Peyer's patch (tissue), 4 donors: Measurements from ENCODE around the gene POP4. TPM values are rescaled to one million over a fixed set of nuclear protein-coding genes. Genes with fewer than 3 reads are reported as not detected.

Experiments used
- DNase-seq, 3 donors: peaks; one replicate each; pipeline ENCODE4 v3.0.0-alpha.2; 2017 to 2019
- H3K27ac ChIP-seq, 4 donors: fragments of 200-600 bp; sonication (generic); one replicate each; pipeline ENCODE4 v1.5.1; 2016 to 2019
- H3K27me3 ChIP-seq, 2 donors: fragments of 200-600 bp; sonication (generic); one replicate each; pipeline ENCODE4 v1.5.1; 2019
- H3K36me3 ChIP-seq, 3 donors: fragments of 200-600 bp; sonication (generic); one replicate each; pipeline ENCODE4 v1.5.1; 2016 to 2019
- H3K4me1 ChIP-seq, 4 donors: fragments of 200-600 bp; sonication (generic); one replicate each; pipeline ENCODE4 v1.5.1; 2016 to 2019
- H3K4me3 ChIP-seq, 4 donors: fragments of 200-600 bp; sonication (generic); 1 replicate in 3 of 4; 2 replicates in 1 of 4; pipeline ENCODE4 v1.5.1; 2016 to 2019; ENCODE audit warnings: mild to moderate bottlenecking in 1 of 4
- H3K9me3 ChIP-seq, 4 donors: fragments of 200-600 bp; sonication (generic); one replicate each; pipeline ENCODE4 v1.5.1; 2016 to 2019; ENCODE audit warnings: mild to moderate bottlenecking in 1 of 4
- POLR2A ChIP-seq, 2 donors: fragments of 450-650 bp; IDR thresholded peaks; one replicate each; pipeline ENCODE4 v1.5.1; 2017; ENCODE audit warnings: antibody characterized with exemption in 2 of 2, mild to moderate bottlenecking in 2 of 2, moderate library complexity in 2 of 2
- total RNA-seq, 4 donors: library from RNA; depleted of rRNA; stranded (reverse); fragments of >200 nt; gene quantifications; one replicate each; pipeline ENCODE4 v1.1.0, GENCODE V29; 2016
- TF ChIP-seq, protein P1 (sequence below), 6 experiments: fragments of 450-650 bp in 4 of 6; fragments of 200-600 bp in 2 of 6; sonication (generic) in 1 of 6; IDR thresholded peaks; one replicate each; pipeline ENCODE4 v1.5.1; 2017 to 2019; ENCODE audit warnings: antibody characterized with exemption in 6 of 6, mild to moderate bottlenecking in 3 of 6, moderate library complexity in 1 of 6

Gene POP4
- total RNA-seq, 4 donors from 2014 or later: 43.7 to 50.9 (median 49.1) TPM

DNA sequence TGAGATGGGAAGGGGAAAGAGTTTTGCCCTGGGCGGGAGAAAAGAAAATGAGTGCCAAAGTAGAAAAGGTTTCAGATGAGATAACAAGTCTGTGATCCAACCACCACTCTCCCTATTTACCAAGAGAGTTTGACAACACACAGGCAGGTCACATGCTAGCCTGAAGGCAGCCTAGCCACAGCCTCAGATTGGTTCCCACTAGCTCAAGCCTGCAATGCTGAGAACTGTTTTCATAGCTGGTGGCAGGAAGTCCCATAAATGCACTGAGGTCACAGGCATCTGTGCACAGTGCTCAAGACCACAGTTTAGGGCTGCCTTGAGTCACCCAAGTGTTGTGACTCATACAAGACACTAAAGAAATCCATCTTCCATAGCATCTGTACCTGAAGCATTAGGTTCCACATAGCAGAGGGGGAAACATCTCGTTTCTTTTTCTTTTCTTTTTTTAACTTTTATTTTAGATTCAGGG lies 18.5 kb upstream of the POP4 start:
- peak overlapping the region in 2 of 4 donors; percentile 18 to 67 for H3K27ac ChIP-seq
- peak in 2 of 3 donors; percentile 22 to 77 for DNase-seq
- no peaks in the 10 kb centered on the region for H3K36me3 ChIP-seq
- TF ChIP-seq, protein P1, sequence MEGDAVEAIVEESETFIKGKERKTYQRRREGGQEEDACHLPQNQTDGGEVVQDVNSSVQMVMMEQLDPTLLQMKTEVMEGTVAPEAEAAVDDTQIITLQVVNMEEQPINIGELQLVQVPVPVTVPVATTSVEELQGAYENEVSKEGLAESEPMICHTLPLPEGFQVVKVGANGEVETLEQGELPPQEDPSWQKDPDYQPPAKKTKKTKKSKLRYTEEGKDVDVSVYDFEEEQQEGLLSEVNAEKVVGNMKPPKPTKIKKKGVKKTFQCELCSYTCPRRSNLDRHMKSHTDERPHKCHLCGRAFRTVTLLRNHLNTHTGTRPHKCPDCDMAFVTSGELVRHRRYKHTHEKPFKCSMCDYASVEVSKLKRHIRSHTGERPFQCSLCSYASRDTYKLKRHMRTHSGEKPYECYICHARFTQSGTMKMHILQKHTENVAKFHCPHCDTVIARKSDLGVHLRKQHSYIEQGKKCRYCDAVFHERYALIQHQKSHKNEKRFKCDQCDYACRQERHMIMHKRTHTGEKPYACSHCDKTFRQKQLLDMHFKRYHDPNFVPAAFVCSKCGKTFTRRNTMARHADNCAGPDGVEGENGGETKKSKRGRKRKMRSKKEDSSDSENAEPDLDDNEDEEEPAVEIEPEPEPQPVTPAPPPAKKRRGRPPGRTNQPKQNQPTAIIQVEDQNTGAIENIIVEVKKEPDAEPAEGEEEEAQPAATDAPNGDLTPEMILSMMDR (IDR thresholded peaks at IDR 0.05): no peak
- TF ChIP-seq POLR2A (IDR thresholded peaks at IDR 0.05): no peak
- no peaks in the 10 kb centered on the region for H3K4me1 ChIP-seq
- no peak overlapping the region for H3K4me3 ChIP-seq
- no peaks in the 10 kb centered on the region for H3K9me3 ChIP-seq
- H3K27me3 ChIP-seq: no peaks in the 10 kb centered on the region

DNA sequence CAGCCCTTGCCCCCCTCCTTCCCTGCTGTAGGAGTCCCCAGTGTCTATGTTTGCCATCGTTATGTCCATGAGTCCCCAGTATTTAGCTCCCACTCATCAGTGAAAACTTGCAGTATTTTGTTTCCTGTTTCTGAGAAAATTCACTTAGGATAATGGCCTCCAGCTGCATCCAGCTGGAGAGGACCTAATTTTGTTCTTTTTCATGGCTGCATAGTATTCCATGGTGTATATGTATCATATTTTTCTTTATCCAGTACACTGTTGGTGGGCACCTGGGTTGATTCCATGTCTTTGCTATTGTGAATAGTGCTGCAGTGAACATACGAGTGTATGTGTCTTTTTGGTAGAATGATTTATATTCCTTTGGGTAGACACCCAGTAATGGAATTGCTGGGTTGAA lies 18.0 kb upstream of the POP4 start:
- Histone ChIP-seq H3K36me3 (no peaks in the 10 kb centered on the region), H3K27ac (peak overlapping the region in 1 of 4 donors; percentile 39)
- no peak for DNase-seq

DNA sequence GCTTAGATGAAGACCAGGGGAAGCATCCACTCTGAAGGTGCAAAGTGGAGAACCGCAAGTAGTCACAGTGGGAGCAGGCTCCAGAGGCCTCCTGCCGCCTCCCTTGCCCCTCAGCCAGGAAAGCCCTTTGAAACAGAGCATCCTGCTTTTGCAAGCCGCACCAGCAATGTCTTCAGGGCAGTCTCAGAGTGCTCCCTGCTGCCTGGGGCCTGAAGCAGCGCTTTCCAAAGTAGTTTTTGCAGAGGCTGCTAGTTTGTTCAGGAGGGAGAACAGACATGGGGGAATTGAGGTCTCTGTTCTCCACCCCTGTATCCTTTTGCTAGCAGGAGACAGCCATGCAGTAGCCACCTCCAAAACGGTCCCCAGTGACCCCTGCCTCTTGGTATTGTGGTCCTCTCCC lies 15.8 kb upstream of the POP4 start:
- no peak overlapping the region for H3K27ac ChIP-seq
- H3K36me3 ChIP-seq: no peaks in the 10 kb centered on the region
- TF ChIP-seq, protein P1 (IDR thresholded peaks at IDR 0.05): no peak
- no peak for TF ChIP-seq POLR2A (IDR thresholded peaks at IDR 0.05)
- no peaks in the 10 kb centered on the region for H3K27me3 ChIP-seq
- H3K4me3 ChIP-seq: no peak overlapping the region
- no peaks in the 10 kb centered on the region for H3K4me1 ChIP-seq
- no peak for DNase-seq
- no peaks in the 10 kb centered on the region for H3K9me3 ChIP-seq

More for the DNA sequence above, 18.0 kb upstream of the POP4 start:
- no peaks in the 10 kb centered on the region for H3K27me3 ChIP-seq
- no peaks in the 10 kb centered on the region for H3K4me1 ChIP-seq
- H3K9me3 ChIP-seq: no peaks in the 10 kb centered on the region
- no peak overlapping the region for H3K4me3 ChIP-seq
- TF ChIP-seq, protein P1 (IDR thresholded peaks at IDR 0.05): no peak
- no peak for TF ChIP-seq POLR2A (IDR thresholded peaks at IDR 0.05)

DNA sequence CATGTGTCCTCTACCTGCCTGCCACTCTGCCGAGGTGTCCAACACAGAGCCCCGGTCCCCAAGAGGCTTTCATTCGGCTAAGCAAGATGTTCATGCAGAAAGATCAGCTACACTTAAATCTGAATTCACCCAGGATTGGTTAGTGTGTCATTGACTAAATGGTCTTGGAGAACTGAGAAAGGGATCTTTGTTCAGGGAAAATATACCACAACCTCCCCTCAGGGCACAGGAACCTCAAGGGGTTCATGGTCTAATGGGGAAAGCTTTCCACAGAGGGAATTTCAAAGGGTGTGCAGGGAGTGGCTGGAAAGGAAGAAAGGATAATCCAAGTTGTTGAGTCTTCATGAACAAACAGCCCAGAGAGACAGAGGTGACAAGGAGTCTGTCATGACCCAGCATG lies 14.4 kb upstream of the POP4 start:
- no peak for TF ChIP-seq POLR2A (IDR thresholded peaks at IDR 0.05)
- TF ChIP-seq, protein P1 (IDR thresholded peaks at IDR 0.05): no peak
- no peaks in the 10 kb centered on the region for H3K27me3 ChIP-seq
- H3K36me3 ChIP-seq: no peaks in the 10 kb centered on the region
- no peak for DNase-seq
- no peaks in the 10 kb centered on the region for H3K9me3 ChIP-seq
- H3K4me1 ChIP-seq: no peaks in the 10 kb centered on the region
- H3K4me3 ChIP-seq: no peak overlapping the region
- no peak overlapping the region for H3K27ac ChIP-seq

DNA sequence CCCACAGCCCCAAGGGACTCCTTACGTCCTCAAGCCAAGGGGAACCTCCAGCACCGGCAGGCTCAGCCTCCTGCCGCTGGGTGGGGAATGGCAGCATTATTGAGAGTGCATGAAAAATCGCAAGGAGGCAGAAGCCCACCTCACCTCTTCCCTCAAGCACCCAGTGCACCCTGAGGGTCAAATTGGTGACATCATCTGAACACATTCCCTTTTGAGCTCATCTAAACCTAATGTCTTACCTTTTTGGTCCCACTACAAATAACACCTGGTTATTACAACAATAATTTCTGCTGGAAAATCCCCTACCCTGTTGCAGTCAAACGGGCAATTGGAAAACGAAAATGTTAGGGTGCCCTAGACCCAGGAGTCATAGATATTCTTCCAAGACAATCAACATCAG lies 12.2 kb upstream of the POP4 start:
- no peak for DNase-seq
- no peaks in the 10 kb centered on the region for H3K27me3 ChIP-seq
- no peaks in the 10 kb centered on the region for H3K4me1 ChIP-seq
- H3K36me3 ChIP-seq: no peaks in the 10 kb centered on the region
- no peak overlapping the region for H3K4me3 ChIP-seq
- no peak overlapping the region for H3K27ac ChIP-seq
- no peak for TF ChIP-seq POLR2A (IDR thresholded peaks at IDR 0.05)
- TF ChIP-seq, protein P1 (IDR thresholded peaks at IDR 0.05): no peak
- no peaks in the 10 kb centered on the region for H3K9me3 ChIP-seq
